ENCODE data around the gene IL10RB. TPM values are rescaled to one million over a fixed set of nuclear protein-coding genes. Genes with fewer than 3 reads are reported as not detected.

The IL10RB gene
- total and polyA plus RNA-seq, 2 of the 13 experiments (the other 11 are each of a cell fraction or from before 2014, with no cell fraction given), result 17.4 to 18.2 TPM

GRCh38 chr21:33245289-33245918 is 20.8 kb upstream of the IL10RB start (continued):
- TF ChIP-seq ARID4A (CRISPR knock-in tag; IDR thresholded peaks at IDR 0.05; ENCODE audit: borderline replicate concordance) (peak; percentile 38; the same call in 1 of the 2 replicates), ZNF530 (CRISPR knock-in tag; IDR thresholded peaks at IDR 0.05; ENCODE audit: low read depth) (no peak), ZMYM3 (CRISPR knock-in tag; IDR thresholded peaks at IDR 0.05) (no peak; the same call in 1 of the 2 replicates), PHF21A (CRISPR knock-in tag; IDR thresholded peaks at IDR 0.05) (peak; percentile 76), IKZF5 (CRISPR knock-in tag; IDR thresholded peaks at IDR 0.05) (0 out of 2 replicates have a peak, but pooled peaks have one; percentile 36), ZNF781 (CRISPR knock-in tag; IDR thresholded peaks at IDR 0.05; ENCODE audit: borderline replicate concordance, not compliant biosample characterization) (no peak), DRAP1 (CRISPR knock-in tag; IDR thresholded peaks at IDR 0.05) (no peak), ZBTB7B (CRISPR knock-in tag; IDR thresholded peaks at IDR 0.05) (no peak), ARID2 (CRISPR knock-in tag; IDR thresholded peaks at IDR 0.05; ENCODE audit: borderline replicate concordance) (no peak), ZNF468 (CRISPR knock-in tag; IDR thresholded peaks at IDR 0.05) (no peak), FUBP1 (CRISPR knock-in tag; IDR thresholded peaks at IDR 0.05; ENCODE audit: borderline replicate concordance) (no peak), ZNF609 (CRISPR knock-in tag; IDR thresholded peaks at IDR 0.05; ENCODE audit: borderline replicate concordance) (0 out of 2 replicates have a peak, but pooled peaks have one; percentile 44)
- TF ChIP-seq, protein P1, sequence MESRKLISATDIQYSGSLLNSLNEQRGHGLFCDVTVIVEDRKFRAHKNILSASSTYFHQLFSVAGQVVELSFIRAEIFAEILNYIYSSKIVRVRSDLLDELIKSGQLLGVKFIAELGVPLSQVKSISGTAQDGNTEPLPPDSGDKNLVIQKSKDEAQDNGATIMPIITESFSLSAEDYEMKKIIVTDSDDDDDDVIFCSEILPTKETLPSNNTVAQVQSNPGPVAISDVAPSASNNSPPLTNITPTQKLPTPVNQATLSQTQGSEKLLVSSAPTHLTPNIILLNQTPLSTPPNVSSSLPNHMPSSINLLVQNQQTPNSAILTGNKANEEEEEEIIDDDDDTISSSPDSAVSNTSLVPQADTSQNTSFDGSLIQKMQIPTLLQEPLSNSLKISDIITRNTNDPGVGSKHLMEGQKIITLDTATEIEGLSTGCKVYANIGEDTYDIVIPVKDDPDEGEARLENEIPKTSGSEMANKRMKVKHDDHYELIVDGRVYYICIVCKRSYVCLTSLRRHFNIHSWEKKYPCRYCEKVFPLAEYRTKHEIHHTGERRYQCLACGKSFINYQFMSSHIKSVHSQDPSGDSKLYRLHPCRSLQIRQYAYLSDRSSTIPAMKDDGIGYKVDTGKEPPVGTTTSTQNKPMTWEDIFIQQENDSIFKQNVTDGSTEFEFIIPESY (CRISPR knock-in tag; IDR thresholded peaks at IDR 0.05), result no peak
